Testis (tissue), 3 donors: ENCODE measurements around the gene ESYT1. TPM values are rescaled to one million over a fixed set of nuclear protein-coding genes. Genes with fewer than 3 reads are reported as not detected.
"Not testable (repeated sequence)": the region's sequence is repeated elsewhere in the genome, so short reads cannot be mapped to it uniquely, and the experiment has no call there.

Experiments used
- DNase-seq: peaks from one replicate; pipeline ENCODE4 v3.0.0-alpha.2; 2019
- H3K27ac ChIP-seq, 2 donors: fragments of 200-600 bp; sonication (generic); one replicate each; pipeline ENCODE4 v1.5.1; 2019
- H3K27me3 ChIP-seq: fragments of 200-600 bp; sonication (generic); one replicate; pipeline ENCODE4 v1.5.1; 2019
- H3K36me3 ChIP-seq: fragments of 200-600 bp; sonication (generic); one replicate; pipeline ENCODE4 v1.5.1; 2017; ENCODE audit warnings: low read depth; ENCODE audit errors: missing control alignments
- H3K4me1 ChIP-seq: fragments of 200-600 bp; sonication (generic); one replicate; pipeline ENCODE4 v1.5.1; 2019
- H3K4me3 ChIP-seq, 2 donors: fragments of 200-600 bp; sonication (generic); one replicate each; pipeline ENCODE4 v1.5.1; 2017 to 2019
- H3K9me3 ChIP-seq: fragments of 200-600 bp; sonication (generic); one replicate; pipeline ENCODE4 v1.5.1; 2017
- POLR2A ChIP-seq: fragments of 450-650 bp; IDR thresholded peaks from one replicate; pipeline ENCODE4 v1.6.1; 2017; ENCODE audit warnings: antibody characterized with exemption, mild to moderate bottlenecking, moderate library complexity
- WGBS, 2 donors: methylation state at CpG; one replicate each; pipeline ENCODE4 v1.1.5; 2018; 5-methylcytosine and 5-hydroxymethylcytosine counted together
- intact Hi-C: fragments of 100-400 bp; cut with DNase I; formaldehyde crosslinking; loops from one replicate; pipeline ENCODE4 v1.15.1; 2023; ENCODE audit warnings: low total_unique reads
- polyA plus RNA-seq: library from polyadenylated mRNA; stranded (reverse); fragments of 350-450 nt; fragmentation: Illumina TruSeq; extraction: RNeasy Lipid Tissue Mini Kit (QIAGEN cat#74804); gene quantifications from one replicate; pipeline ENCODE4 v1.2.3, GENCODE V29; 2014; ENCODE audit warnings: low read depth, low replicate concordance; ENCODE audit not compliant: insufficient read depth
- total RNA-seq, 2 donors: library from RNA; depleted of rRNA; stranded (reverse); fragments of >200 nt; gene quantifications; one replicate each; pipeline ENCODE4 v1.2.3, GENCODE V29; 2016
- TF ChIP-seq, protein P1 (sequence below), 3 experiments: fragments of 450-650 bp in 2 of 3; fragments of 200-600 bp in 1 of 3; sonication (generic) in 1 of 3; IDR thresholded peaks; one replicate each; pipeline ENCODE4 v1.5.1; 2016 to 2019; ENCODE audit warnings: antibody characterized with exemption in 3 of 3, mild to moderate bottlenecking in 2 of 3, moderate library complexity in 1 of 3

The ESYT1 gene
- total and polyA plus RNA-seq, 3 donors from 2014 or later = 50.8 to 99.8 (median 72.0) TPM

GRCh38 chr12:56154246-56154771 lies 26.2 kb downstream of the ESYT1 start:
- WGBS, 2 donors = 83 to 95% methylated on average over 1 of the region's 1 CpG
- H3K27me3 ChIP-seq = no peaks in the 10 kb centered on the region
- intact Hi-C loops = no loop called here
- H3K9me3 ChIP-seq = no peaks in the 10 kb centered on the region
- H3K4me1 ChIP-seq = peaks cover 26% of the 10 kb centered on the region
- H3K4me3 ChIP-seq = no peak overlapping the region
- H3K27ac ChIP-seq = peak overlapping the region in 1 of 2 donors; percentile 92
- DNase-seq = no peak
- TF ChIP-seq, protein P1, sequence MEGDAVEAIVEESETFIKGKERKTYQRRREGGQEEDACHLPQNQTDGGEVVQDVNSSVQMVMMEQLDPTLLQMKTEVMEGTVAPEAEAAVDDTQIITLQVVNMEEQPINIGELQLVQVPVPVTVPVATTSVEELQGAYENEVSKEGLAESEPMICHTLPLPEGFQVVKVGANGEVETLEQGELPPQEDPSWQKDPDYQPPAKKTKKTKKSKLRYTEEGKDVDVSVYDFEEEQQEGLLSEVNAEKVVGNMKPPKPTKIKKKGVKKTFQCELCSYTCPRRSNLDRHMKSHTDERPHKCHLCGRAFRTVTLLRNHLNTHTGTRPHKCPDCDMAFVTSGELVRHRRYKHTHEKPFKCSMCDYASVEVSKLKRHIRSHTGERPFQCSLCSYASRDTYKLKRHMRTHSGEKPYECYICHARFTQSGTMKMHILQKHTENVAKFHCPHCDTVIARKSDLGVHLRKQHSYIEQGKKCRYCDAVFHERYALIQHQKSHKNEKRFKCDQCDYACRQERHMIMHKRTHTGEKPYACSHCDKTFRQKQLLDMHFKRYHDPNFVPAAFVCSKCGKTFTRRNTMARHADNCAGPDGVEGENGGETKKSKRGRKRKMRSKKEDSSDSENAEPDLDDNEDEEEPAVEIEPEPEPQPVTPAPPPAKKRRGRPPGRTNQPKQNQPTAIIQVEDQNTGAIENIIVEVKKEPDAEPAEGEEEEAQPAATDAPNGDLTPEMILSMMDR (IDR thresholded peaks at IDR 0.05) = no peak
- TF ChIP-seq POLR2A = no peak
- H3K36me3 ChIP-seq = no peaks in the 10 kb centered on the region

GRCh38 chr12:56154818-56155217 lies 26.8 kb downstream of the ESYT1 start:
- Histone ChIP-seq H3K27ac (no peak overlapping the region), H3K4me3 (no peak overlapping the region), H3K9me3 (no peaks in the 10 kb centered on the region), H3K36me3 (no peaks in the 10 kb centered on the region), H3K27me3 (no peaks in the 10 kb centered on the region), H3K4me1 (peaks cover 31% of the 10 kb centered on the region)
- TF ChIP-seq, protein P1 (IDR thresholded peaks at IDR 0.05) = no peak
- no peak for TF ChIP-seq POLR2A
- DNase-seq = no peak
- intact Hi-C loops = no loop called here
- WGBS, 2 donors = 75 to 93% methylated on average over 5 of the region's 5 CpGs

- Histone ChIP-seq H3K27ac (no peak overlapping the region), H3K9me3 (no peaks in the 10 kb centered on the region), H3K4me1 (peaks cover 36% of the 10 kb centered on the region), H3K4me3 (no peak overlapping the region), H3K27me3 (no peaks in the 10 kb centered on the region), H3K36me3 (no peaks in the 10 kb centered on the region)
- no peak for TF ChIP-seq POLR2A
- TF ChIP-seq, protein P1 (IDR thresholded peaks at IDR 0.05) = no peak
- 93 to 94% methylated on average over 11 of the region's 11 CpGs for WGBS, 2 donors
- DNase-seq = no peak
- intact Hi-C loops = no loop called here
Observed at GRCh38 chr12:56155256-56155845, 27.3 kb downstream of the ESYT1 start.

- peak overlapping the region; percentile 98 to 99 for H3K27ac ChIP-seq
- H3K9me3 ChIP-seq, H3K27me3 ChIP-seq, DNase-seq, intact Hi-C loops, H3K36me3 ChIP-seq: not testable (repeated sequence)
- H3K4me1 ChIP-seq = peaks cover 45% of the 10 kb centered on the region
- 82 to 87% methylated on average over 21 of the region's 21 CpGs for WGBS, 2 donors
- H3K4me3 ChIP-seq = peak overlapping the region; percentile 76 to 85
Observed at GRCh38 chr12:56156464-56157200, 28.6 kb downstream of the ESYT1 start.

DNA sequence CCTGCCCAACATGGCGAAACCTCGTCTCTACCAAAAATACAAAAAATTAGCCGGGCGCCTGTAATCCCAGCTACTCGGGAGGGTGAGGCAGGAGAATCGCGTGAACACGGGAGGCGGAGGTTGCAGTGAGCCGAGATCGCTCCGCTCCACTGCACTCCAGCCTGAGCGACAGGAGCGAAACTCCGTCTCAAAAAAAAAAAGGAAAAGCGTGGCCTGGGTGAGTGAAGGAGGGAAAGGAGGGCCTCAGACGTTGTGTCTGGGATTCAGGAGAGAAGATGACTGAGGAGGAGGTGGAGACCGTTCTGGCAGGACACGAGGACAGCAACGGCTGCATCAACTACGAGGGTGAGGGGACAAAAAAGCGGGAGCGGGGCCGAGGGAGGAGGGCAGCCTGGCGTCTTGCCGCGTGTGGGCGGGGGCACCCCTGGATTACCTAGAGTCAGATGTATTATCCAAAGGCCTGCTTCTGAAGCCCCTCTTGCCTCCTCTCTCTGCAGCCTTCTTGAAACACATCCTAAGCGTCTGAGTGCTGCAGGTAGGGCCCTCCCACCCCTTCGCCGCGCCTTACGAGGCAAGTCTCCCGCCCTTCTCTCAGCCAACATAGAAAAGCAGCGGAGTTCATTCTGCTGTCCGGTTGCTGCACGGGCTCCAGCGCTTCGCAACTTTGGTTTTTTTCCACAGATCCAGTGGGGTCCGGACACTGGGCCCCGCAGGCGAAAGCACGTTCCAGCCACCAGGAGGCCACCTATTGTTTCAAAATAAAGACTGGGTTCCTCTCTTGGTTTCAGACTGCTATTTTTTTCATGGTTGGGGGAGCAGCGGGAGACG lies 29.3 kb downstream of the ESYT1 start:
- Histone ChIP-seq H3K4me1 (peaks cover 44% of the 10 kb centered on the region), H3K27me3 (no peaks in the 10 kb centered on the region), H3K4me3 (peak overlapping the region; percentile 76 to 85), H3K27ac (peak overlapping the region; percentile 98 to 99), H3K36me3 (no peaks in the 10 kb centered on the region), H3K9me3 (no peaks in the 10 kb centered on the region)
- peak; percentile 79 for DNase-seq
- TF ChIP-seq, protein P1 (IDR thresholded peaks at IDR 0.05) = peak; percentile 57 to 83 (median 72)
- TF ChIP-seq POLR2A = no peak
- intact Hi-C loops = no loop called here
- 3 to 4% methylated on average over 43 to 45 of the region's 45 CpGs for WGBS, 2 donors
